Neural cell (in vitro differentiated cells): ENCODE measurements around the gene TGM1.

Experiments used
- EZH2 ChIP-seq: fragments of 200-600, 300-800 bp; shearing (Covaris generic), sonication (generic); IDR thresholded peaks from 2 replicates; pipeline ENCODE4 v1.6.1; 2014; ENCODE audit warnings: antibody characterized with exemption, low read length, borderline replicate concordance, mild to moderate bottlenecking; ENCODE audit not compliant: insufficient read depth, poor library complexity, severe bottlenecking
- MXI1 ChIP-seq: fragments of 450-650 bp; conservative IDR thresholded peaks from 2 replicates; pipeline ENCODE4 v1.6.1; 2014; ENCODE audit warnings: antibody characterized with exemption, mild to moderate bottlenecking; ENCODE audit not compliant: poor library complexity, severe bottlenecking
- POLR2AphosphoS5 ChIP-seq: IDR thresholded peaks from 2 replicates; pipeline ENCODE4 v1.6.1; 2012
- RAD21 ChIP-seq: fragments of 450-650 bp; conservative IDR thresholded peaks from 2 replicates; pipeline ENCODE4 v1.6.1; 2014; ENCODE audit warnings: antibody characterized with exemption, mild to moderate bottlenecking, moderate library complexity
- SMC3 ChIP-seq: fragments of 450-650 bp; conservative IDR thresholded peaks from 2 replicates; pipeline ENCODE4 v1.6.1; 2014; ENCODE audit warnings: antibody characterized with exemption, mild to moderate bottlenecking, moderate library complexity; ENCODE audit not compliant: poor library complexity
- TF ChIP-seq, protein P1 (sequence below): fragments of 450-650 bp; IDR thresholded peaks from 2 replicates; pipeline ENCODE4 v1.5.1; 2014; ENCODE audit warnings: antibody characterized with exemption, mild to moderate bottlenecking, moderate library complexity; ENCODE audit not compliant: poor library complexity, severe bottlenecking
- TF ChIP-seq, protein P2 (sequence below): IDR thresholded peaks from 2 replicates; pipeline ENCODE4 v1.6.1; 2012; ENCODE audit warnings: borderline replicate concordance

DNA sequence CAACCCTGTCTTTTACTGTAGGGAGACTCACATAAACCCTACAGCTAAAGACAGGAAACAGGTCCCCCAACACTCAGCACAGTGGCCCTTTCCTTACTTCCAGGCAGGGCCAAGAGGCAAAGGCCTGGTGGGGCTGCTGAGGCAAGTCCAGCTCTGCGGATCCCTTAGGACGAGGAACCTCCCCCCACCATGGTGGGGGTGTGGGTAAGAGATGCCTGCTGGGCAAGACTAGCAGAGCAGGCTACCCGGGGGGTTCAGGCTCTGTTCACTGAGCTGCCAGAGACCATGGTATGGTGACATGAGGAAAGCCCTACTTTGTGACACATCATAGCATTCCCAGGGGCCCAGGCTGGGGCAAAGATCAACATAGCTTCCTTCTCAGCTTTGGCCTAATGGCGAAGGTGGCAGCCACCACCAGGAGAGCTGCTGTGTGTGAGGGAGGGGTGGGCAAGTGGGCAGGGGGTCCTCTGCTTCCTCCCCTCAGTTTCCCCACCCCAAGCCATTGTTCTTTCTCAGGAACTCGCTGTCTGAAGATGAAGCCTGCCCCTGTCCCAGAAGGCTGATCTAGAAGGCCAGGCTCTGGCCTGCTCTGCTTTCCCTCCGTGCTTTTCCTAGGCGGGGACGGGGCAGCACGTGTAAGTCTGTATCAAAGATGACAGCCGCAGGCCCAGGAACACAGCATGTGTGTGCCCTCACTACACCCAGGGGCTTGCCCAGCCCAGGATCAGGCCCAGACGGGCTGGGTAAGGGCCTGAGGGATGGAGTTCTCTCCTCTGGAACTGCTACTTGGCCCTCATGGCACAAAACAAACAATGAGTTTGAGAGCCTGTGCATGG is 10.5 kb downstream of the TGM1 start:
- TF ChIP-seq, protein P1, sequence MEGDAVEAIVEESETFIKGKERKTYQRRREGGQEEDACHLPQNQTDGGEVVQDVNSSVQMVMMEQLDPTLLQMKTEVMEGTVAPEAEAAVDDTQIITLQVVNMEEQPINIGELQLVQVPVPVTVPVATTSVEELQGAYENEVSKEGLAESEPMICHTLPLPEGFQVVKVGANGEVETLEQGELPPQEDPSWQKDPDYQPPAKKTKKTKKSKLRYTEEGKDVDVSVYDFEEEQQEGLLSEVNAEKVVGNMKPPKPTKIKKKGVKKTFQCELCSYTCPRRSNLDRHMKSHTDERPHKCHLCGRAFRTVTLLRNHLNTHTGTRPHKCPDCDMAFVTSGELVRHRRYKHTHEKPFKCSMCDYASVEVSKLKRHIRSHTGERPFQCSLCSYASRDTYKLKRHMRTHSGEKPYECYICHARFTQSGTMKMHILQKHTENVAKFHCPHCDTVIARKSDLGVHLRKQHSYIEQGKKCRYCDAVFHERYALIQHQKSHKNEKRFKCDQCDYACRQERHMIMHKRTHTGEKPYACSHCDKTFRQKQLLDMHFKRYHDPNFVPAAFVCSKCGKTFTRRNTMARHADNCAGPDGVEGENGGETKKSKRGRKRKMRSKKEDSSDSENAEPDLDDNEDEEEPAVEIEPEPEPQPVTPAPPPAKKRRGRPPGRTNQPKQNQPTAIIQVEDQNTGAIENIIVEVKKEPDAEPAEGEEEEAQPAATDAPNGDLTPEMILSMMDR = no peak
- no peak for TF ChIP-seq POLR2AphosphoS5
- TF ChIP-seq EZH2 = no peak
- TF ChIP-seq, protein P2, sequence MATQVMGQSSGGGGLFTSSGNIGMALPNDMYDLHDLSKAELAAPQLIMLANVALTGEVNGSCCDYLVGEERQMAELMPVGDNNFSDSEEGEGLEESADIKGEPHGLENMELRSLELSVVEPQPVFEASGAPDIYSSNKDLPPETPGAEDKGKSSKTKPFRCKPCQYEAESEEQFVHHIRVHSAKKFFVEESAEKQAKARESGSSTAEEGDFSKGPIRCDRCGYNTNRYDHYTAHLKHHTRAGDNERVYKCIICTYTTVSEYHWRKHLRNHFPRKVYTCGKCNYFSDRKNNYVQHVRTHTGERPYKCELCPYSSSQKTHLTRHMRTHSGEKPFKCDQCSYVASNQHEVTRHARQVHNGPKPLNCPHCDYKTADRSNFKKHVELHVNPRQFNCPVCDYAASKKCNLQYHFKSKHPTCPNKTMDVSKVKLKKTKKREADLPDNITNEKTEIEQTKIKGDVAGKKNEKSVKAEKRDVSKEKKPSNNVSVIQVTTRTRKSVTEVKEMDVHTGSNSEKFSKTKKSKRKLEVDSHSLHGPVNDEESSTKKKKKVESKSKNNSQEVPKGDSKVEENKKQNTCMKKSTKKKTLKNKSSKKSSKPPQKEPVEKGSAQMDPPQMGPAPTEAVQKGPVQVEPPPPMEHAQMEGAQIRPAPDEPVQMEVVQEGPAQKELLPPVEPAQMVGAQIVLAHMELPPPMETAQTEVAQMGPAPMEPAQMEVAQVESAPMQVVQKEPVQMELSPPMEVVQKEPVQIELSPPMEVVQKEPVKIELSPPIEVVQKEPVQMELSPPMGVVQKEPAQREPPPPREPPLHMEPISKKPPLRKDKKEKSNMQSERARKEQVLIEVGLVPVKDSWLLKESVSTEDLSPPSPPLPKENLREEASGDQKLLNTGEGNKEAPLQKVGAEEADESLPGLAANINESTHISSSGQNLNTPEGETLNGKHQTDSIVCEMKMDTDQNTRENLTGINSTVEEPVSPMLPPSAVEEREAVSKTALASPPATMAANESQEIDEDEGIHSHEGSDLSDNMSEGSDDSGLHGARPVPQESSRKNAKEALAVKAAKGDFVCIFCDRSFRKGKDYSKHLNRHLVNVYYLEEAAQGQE = no peak
- TF ChIP-seq RAD21 = no peak
- TF ChIP-seq SMC3 = no peak
- TF ChIP-seq MXI1 = no peak
